ENCODE data around the gene C2CD3.
"Not testable (repeated sequence)": the region's sequence is repeated elsewhere in the genome, so short reads cannot be mapped to it uniquely, and the experiment has no call there.

Gene C2CD3

GRCh38 chr11:74157169-74157568 is 13.6 kb downstream of the C2CD3 start:
- no peak for DNase-seq (ENCODE audit: low spot score)

- no peak for DNase-seq (ENCODE audit: low spot score)
Observed at GRCh38 chr11:74154620-74155281, 16.1 kb downstream of the C2CD3 start.

GRCh38 chr11:74153224-74153623 is 17.6 kb downstream of the C2CD3 start:
- DNase-seq (ENCODE audit: low spot score) = no peak

- no peak for DNase-seq (ENCODE audit: low spot score)
Observed at GRCh38 chr11:74147199-74147929, 23.4 kb downstream of the C2CD3 start.

- no peak for DNase-seq (ENCODE audit: low spot score)
Observed at GRCh38 chr11:74144592-74144991, 26.2 kb downstream of the C2CD3 start.

- no peak for DNase-seq (ENCODE audit: low spot score)
Observed at GRCh38 chr11:74142624-74143023, 28.2 kb downstream of the C2CD3 start.

GRCh38 chr11:74141908-74142307 is 28.9 kb downstream of the C2CD3 start:
- DNase-seq (ENCODE audit: low spot score) = no peak

GRCh38 chr11:74141241-74141695 is 29.5 kb downstream of the C2CD3 start:
- no peak for DNase-seq (ENCODE audit: low spot score)

GRCh38 chr11:74139919-74140431 is 30.8 kb downstream of the C2CD3 start:
- DNase-seq (ENCODE audit: low spot score) = not testable (repeated sequence)

- DNase-seq (ENCODE audit: low spot score) = no peak
Observed at GRCh38 chr11:74139151-74139918, 31.5 kb downstream of the C2CD3 start.

GRCh38 chr11:74138572-74138971 is 32.2 kb downstream of the C2CD3 start:
- peak; percentile 21 for DNase-seq (ENCODE audit: low spot score)

GRCh38 chr11:74138021-74138420 is 32.8 kb downstream of the C2CD3 start:
- DNase-seq (ENCODE audit: low spot score) = no peak

- DNase-seq (ENCODE audit: low spot score) = no peak
Observed at GRCh38 chr11:74135127-74135840, 35.5 kb downstream of the C2CD3 start.

GRCh38 chr11:74134661-74135060 is 36.1 kb downstream of the C2CD3 start:
- DNase-seq (ENCODE audit: low spot score) = no peak

- no peak for DNase-seq (ENCODE audit: low spot score)
Observed at GRCh38 chr11:74133436-74133835, 37.4 kb downstream of the C2CD3 start.

GRCh38 chr11:74132833-74133232 is 38.0 kb downstream of the C2CD3 start:
- DNase-seq (ENCODE audit: low spot score) = no peak

- not testable (repeated sequence) for DNase-seq (ENCODE audit: low spot score)
Observed at GRCh38 chr11:74129121-74129520, 41.7 kb downstream of the C2CD3 start.

GRCh38 chr11:74123008-74123448 is 47.8 kb downstream of the C2CD3 start:
- DNase-seq (ENCODE audit: low spot score) = no peak

GRCh38 chr11:74121804-74122203 is 49.0 kb downstream of the C2CD3 start:
- no peak for DNase-seq (ENCODE audit: low spot score)

- not testable (repeated sequence) for DNase-seq (ENCODE audit: low spot score)
Observed at GRCh38 chr11:74120260-74121035, 50.4 kb downstream of the C2CD3 start.

GRCh38 chr11:74116719-74117118 is 54.1 kb downstream of the C2CD3 start:
- no peak for DNase-seq (ENCODE audit: low spot score)
